HepG2 (cell line): ENCODE measurements around the gene SEMA3F. TPM values are rescaled to one million over a fixed set of nuclear protein-coding genes. Genes with fewer than 3 reads are reported as not detected.

Experiments
- GABPB1 ChIP-seq: IDR thresholded peaks from 2 replicates; pipeline ENCODE4 v1.6.1; 2016; ENCODE audit warnings: mild to moderate bottlenecking, missing genetic modification reagents, moderate library complexity, missing compliant biosample characterization
- JUNB ChIP-seq: sonication (generic); formaldehyde crosslinking; IDR thresholded peaks from 2 replicates; pipeline ENCODE4 v1.8.0; 2022; ENCODE audit warnings: missing genetic modification reagents, mild to moderate bottlenecking, borderline replicate concordance
- KAT7 ChIP-seq: IDR thresholded peaks from 2 replicates; pipeline ENCODE4 v1.6.1; 2018; ENCODE audit warnings: borderline replicate concordance, missing compliant biosample characterization
- KLF9 ChIP-seq: IDR thresholded peaks from 2 replicates; pipeline ENCODE4 v1.6.1; 2016; ENCODE audit warnings: low read depth
- MEF2D ChIP-seq: sonication (generic); formaldehyde crosslinking; IDR thresholded peaks from 2 replicates; pipeline ENCODE4 v1.5.1; 2020; ENCODE audit warnings: mild to moderate bottlenecking, missing genetic modification reagents
- NFE2L2 ChIP-seq: fragments of 150-350 bp; IDR thresholded peaks from 2 replicates; pipeline ENCODE4 v1.6.1; 2014; ENCODE audit warnings: low read length
- NR0B2 ChIP-seq: sonication (generic); formaldehyde crosslinking; IDR thresholded peaks from 2 replicates; pipeline ENCODE4 v1.4.0; 2020; ENCODE audit warnings: mild to moderate bottlenecking, missing genetic modification reagents
- NR2C2 ChIP-seq: sonication (generic); formaldehyde crosslinking; IDR thresholded peaks from 2 replicates; pipeline ENCODE4 v1.4.0; 2020; ENCODE audit warnings: missing genetic modification reagents, mild to moderate bottlenecking, moderate library complexity, borderline replicate concordance
- PHF20 ChIP-seq: sonication (generic); formaldehyde crosslinking; IDR thresholded peaks from 2 replicates; pipeline ENCODE4 v1.5.0; 2020; ENCODE audit warnings: mild to moderate bottlenecking, missing genetic modification reagents
- PHF8 ChIP-seq: sonication (generic); formaldehyde crosslinking; IDR thresholded peaks from 2 replicates; pipeline ENCODE4 v1.5.0; 2020; ENCODE audit warnings: missing genetic modification reagents
- POGZ ChIP-seq: sonication (generic); formaldehyde crosslinking; IDR thresholded peaks from 2 replicates; pipeline ENCODE4 v1.4.0; 2020; ENCODE audit warnings: mild to moderate bottlenecking, missing genetic modification reagents
- RARG ChIP-seq: sonication (generic); formaldehyde crosslinking; IDR thresholded peaks from 2 replicates; pipeline ENCODE4 v1.4.0; 2020; ENCODE audit warnings: low read depth, mild to moderate bottlenecking, missing genetic modification reagents
- SIX1 ChIP-seq: sonication (generic); formaldehyde crosslinking; IDR thresholded peaks from 2 replicates; pipeline ENCODE4 v1.4.0; 2020; ENCODE audit warnings: missing genetic modification reagents, borderline replicate concordance
- SKI ChIP-seq: fragments of 450-650 bp; IDR thresholded peaks from one replicate; pipeline ENCODE4 v1.6.1; 2018; ENCODE audit warnings: mild to moderate bottlenecking; ENCODE audit not compliant: partially characterized antibody
- ZBTB21 ChIP-seq: sonication (generic); formaldehyde crosslinking; IDR thresholded peaks from 2 replicates; pipeline ENCODE4 v1.4.0; 2020; ENCODE audit warnings: missing genetic modification reagents
- ZNF136 ChIP-seq: sonication (generic); formaldehyde crosslinking; IDR thresholded peaks from 2 replicates; pipeline ENCODE4 v1.8.1; 2022; ENCODE audit warnings: low read depth, mild to moderate bottlenecking, moderate library complexity, missing genetic modification reagents
- ZNF263 ChIP-seq: sonication (generic); formaldehyde crosslinking; IDR thresholded peaks from 2 replicates; pipeline ENCODE4 v1.4.0; 2020; ENCODE audit warnings: missing genetic modification reagents
- ZNF3 ChIP-seq: IDR thresholded peaks from 2 replicates; pipeline ENCODE4 v1.7.0; 2017; ENCODE audit warnings: inconsistent platforms
- ZNF331 ChIP-seq: sonication (generic); formaldehyde crosslinking; IDR thresholded peaks from 2 replicates; pipeline ENCODE4 v1.4.0; 2020; ENCODE audit warnings: missing genetic modification reagents
- ZNF335 ChIP-seq: sonication (generic); formaldehyde crosslinking; IDR thresholded peaks from 2 replicates; pipeline ENCODE4 v1.4.0; 2020; ENCODE audit warnings: missing genetic modification reagents
- ZNF576 ChIP-seq: sonication (generic); formaldehyde crosslinking; IDR thresholded peaks from 2 replicates; pipeline ENCODE4 v1.4.0; 2020; ENCODE audit warnings: mild to moderate bottlenecking, missing genetic modification reagents
- ZNF691 ChIP-seq: sonication (generic); formaldehyde crosslinking; IDR thresholded peaks from 2 replicates; pipeline ENCODE4 v1.4.0; 2020; ENCODE audit warnings: missing genetic modification reagents, low read depth, mild to moderate bottlenecking, borderline replicate concordance
- ZNF709 ChIP-seq: sonication (generic); formaldehyde crosslinking; IDR thresholded peaks from 2 replicates; pipeline ENCODE4 v1.5.0; 2020; ENCODE audit warnings: mild to moderate bottlenecking, missing genetic modification reagents
- ZXDC ChIP-seq: sonication (generic); formaldehyde crosslinking; IDR thresholded peaks from 2 replicates; pipeline ENCODE4 v1.5.0; 2020; ENCODE audit warnings: mild to moderate bottlenecking, missing genetic modification reagents
- polyA plus RNA-seq, 8 experiments: library from polyadenylated mRNA; depleted of rRNA in 3 of 8; stranded (reverse) in 7 of 8; unstranded in 1 of 8; fragments of >200 nt; fragmentation: Illumina TruSeq in 4 of 8; extraction: Trizol in 4 of 8; gene quantifications; 2 replicates each; pipeline versions ENCODE4 v1.2.1 to v1.2.3, GENCODE V29; 2011 to 2016; ENCODE audit warnings: low read depth in 4 of 8, missing spikeins in 1 of 8, mixed read lengths in 1 of 8; ENCODE audit not compliant: insufficient read depth in 1 of 8
- total RNA-seq, 5 experiments: library from RNA; depleted of rRNA; stranded (reverse); fragments of >200 nt; fragmentation: Illumina TruSeq; extraction: Trizol; gene quantifications; 2 replicates each; pipeline ENCODE4 v1.2.3, GENCODE V29; 2016; ENCODE audit warnings: low read depth in 1 of 5
- TF ChIP-seq, protein P1 (sequence below): sonication (generic); formaldehyde crosslinking; IDR thresholded peaks from 2 replicates; pipeline ENCODE4 v1.4.0; 2020; ENCODE audit warnings: mild to moderate bottlenecking, missing genetic modification reagents

Gene SEMA3F
- total and polyA plus RNA-seq, 2 of the 13 experiments (the other 11 are each of a cell fraction or from before 2014, with no cell fraction given): 7.6 to 17.2 TPM

DNA sequence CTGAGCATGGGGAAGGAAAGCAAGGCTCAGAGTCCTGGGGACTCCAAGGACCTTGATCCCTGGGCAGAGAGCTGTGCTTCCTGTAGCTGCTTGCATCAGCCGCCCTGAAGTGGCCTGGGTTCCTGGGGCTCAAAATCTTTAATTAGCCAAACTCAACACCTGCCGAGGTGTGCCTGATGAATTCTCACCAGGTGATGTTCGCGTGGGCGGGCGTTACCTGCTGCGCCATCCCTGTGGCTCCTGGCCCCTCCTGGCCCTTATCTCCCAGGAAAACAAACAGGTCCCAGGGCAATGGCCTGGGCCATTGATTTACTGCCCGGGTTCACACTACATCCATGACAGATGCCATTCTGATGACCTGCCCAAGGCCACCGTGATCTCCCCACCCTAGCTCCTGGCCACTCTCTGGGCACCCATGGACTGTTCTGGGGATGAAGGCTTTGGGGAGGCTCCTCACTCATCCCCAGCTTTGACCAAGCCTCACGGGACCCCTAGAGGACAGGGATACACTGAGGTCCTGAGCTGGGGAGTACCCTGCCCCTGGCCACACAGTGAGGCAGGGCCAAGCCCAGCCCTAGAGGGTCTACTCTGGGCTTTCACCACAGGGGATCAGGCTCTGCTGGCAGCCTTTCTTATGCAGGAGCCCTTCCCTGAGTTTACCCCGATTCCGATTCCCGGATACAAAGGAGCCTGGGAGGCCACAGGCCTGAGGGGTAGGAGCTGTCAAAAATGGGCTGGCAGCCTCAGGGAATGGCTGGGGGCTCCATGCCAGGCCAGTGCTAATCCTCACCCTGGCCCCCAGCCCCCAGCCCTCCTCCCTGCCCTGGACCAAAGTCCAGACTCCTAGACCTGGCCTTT is 55.6 kb downstream of the SEMA3F start (continued):
- TF ChIP-seq NR0B2 (no peak), RARG (no peak), SKI (peak; percentile 45), ZNF335 (CRISPR knock-in tag) (peak; percentile 31; the same call in 1 of the 2 replicates), SIX1 (CRISPR knock-in tag) (no peak), NR2C2 (CRISPR knock-in tag) (peak; percentile 74), MEF2D (CRISPR knock-in tag) (no peak), KLF9 (CRISPR knock-in tag) (no peak), ZNF136 (CRISPR knock-in tag) (no peak), POGZ (CRISPR knock-in tag) (0 out of 2 replicates have a peak, but pooled peaks have one; percentile 17), ZNF709 (no peak), PHF8 (no peak), ZNF263 (peak; percentile 95), NFE2L2 (no peak), GABPB1 (CRISPR knock-in tag) (no peak; the same call in none of the 2 replicates), ZNF576 (CRISPR knock-in tag) (no peak), PHF20 (no peak), ZBTB21 (CRISPR knock-in tag) (no peak), JUNB (CRISPR knock-in tag) (no peak), ZNF331 (CRISPR knock-in tag) (peak; percentile 35; the same call in 1 of the 2 replicates), KAT7 (CRISPR knock-in tag) (no peak), ZNF691 (peak; percentile 52; the same call in 1 of the 2 replicates), ZNF3 (no peak), ZXDC (no peak)
- TF ChIP-seq, protein P1, sequence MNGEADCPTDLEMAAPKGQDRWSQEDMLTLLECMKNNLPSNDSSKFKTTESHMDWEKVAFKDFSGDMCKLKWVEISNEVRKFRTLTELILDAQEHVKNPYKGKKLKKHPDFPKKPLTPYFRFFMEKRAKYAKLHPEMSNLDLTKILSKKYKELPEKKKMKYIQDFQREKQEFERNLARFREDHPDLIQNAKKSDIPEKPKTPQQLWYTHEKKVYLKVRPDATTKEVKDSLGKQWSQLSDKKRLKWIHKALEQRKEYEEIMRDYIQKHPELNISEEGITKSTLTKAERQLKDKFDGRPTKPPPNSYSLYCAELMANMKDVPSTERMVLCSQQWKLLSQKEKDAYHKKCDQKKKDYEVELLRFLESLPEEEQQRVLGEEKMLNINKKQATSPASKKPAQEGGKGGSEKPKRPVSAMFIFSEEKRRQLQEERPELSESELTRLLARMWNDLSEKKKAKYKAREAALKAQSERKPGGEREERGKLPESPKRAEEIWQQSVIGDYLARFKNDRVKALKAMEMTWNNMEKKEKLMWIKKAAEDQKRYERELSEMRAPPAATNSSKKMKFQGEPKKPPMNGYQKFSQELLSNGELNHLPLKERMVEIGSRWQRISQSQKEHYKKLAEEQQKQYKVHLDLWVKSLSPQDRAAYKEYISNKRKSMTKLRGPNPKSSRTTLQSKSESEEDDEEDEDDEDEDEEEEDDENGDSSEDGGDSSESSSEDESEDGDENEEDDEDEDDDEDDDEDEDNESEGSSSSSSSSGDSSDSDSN (CRISPR knock-in tag): no peak; the same call in 1 of the 2 replicates
